LoVo (cell line): Measurements from ENCODE around the gene ADGRD1.

Experiments
- DNase-seq: peaks from one replicate; pipeline ENCODE4 v3.0.0-alpha.2; 2016; ENCODE audit warnings: low spot score

ADGRD1 gene

GRCh38 chr12:131007031-131007739 is 53.5 kb downstream of the ADGRD1 start:
- DNase-seq: no peak

- no peak for DNase-seq
Measured at GRCh38 chr12:131007740-131008117, 54.0 kb downstream of the ADGRD1 start.

GRCh38 chr12:131008131-131008912 is 54.6 kb downstream of the ADGRD1 start:
- DNase-seq: no peak

- no peak for DNase-seq
Measured at GRCh38 chr12:131008913-131009270, 55.2 kb downstream of the ADGRD1 start.

GRCh38 chr12:131009595-131010395 is 56.1 kb downstream of the ADGRD1 start:
- no peak for DNase-seq

- no peak for DNase-seq
Measured at GRCh38 chr12:131010396-131011131, 56.9 kb downstream of the ADGRD1 start.

- DNase-seq: no peak
Measured at GRCh38 chr12:131011165-131012079, 57.7 kb downstream of the ADGRD1 start.

GRCh38 chr12:131012279-131013069 is 58.8 kb downstream of the ADGRD1 start:
- DNase-seq: no peak

GRCh38 chr12:131013118-131013517 is 59.4 kb downstream of the ADGRD1 start:
- no peak for DNase-seq

- DNase-seq: no peak
Measured at GRCh38 chr12:131014343-131014742, 60.6 kb downstream of the ADGRD1 start.

GRCh38 chr12:131015581-131016337 is 62.1 kb downstream of the ADGRD1 start:
- no peak for DNase-seq

GRCh38 chr12:131017477-131017991 is 63.8 kb downstream of the ADGRD1 start:
- DNase-seq: no peak

GRCh38 chr12:131018019-131018620 is 64.4 kb downstream of the ADGRD1 start:
- DNase-seq: no peak

GRCh38 chr12:131018808-131019397 is 65.2 kb downstream of the ADGRD1 start:
- DNase-seq: no peak

- no peak for DNase-seq
Measured at GRCh38 chr12:131020326-131021153, 66.8 kb downstream of the ADGRD1 start.

- no peak for DNase-seq
Measured at GRCh38 chr12:131021154-131021541, 67.4 kb downstream of the ADGRD1 start.

GRCh38 chr12:131024026-131024425 is 70.3 kb downstream of the ADGRD1 start:
- DNase-seq: no peak
